GM23338 (cell line): Measurements from ENCODE around the gene ZNF821. TPM values are rescaled to one million over a fixed set of nuclear protein-coding genes. Genes with fewer than 3 reads are reported as not detected.

Experiments
- ATAC-seq: fragments of 200-7000 bp; cut with Tn5 transposase; 3 replicates; pipeline ENCODE4 v1.9.1; 2020
- DNase-seq: peaks from one replicate; pipeline ENCODE4 v3.0.0-alpha.2; 2015; ENCODE audit warnings: low spot score
- H2AFZ ChIP-seq: fragments of 200-600 bp; sonication (generic); 2 replicates; pipeline ENCODE4 v1.8.0; 2016; ENCODE audit warnings: antibody characterized with exemption, mild to moderate bottlenecking, moderate library complexity
- H3F3A ChIP-seq: fragments of 200-600 bp; sonication (generic); replicated peaks from 2 replicates; pipeline ENCODE4 v1.8.0; 2017; ENCODE audit warnings: antibody characterized with exemption, mixed run types, low read depth
- H3K27ac ChIP-seq: fragments of 200-600 bp; sonication (generic); 2 replicates; pipeline ENCODE4 v1.6.1; 2016; ENCODE audit warnings: low read depth
- H3K27me3 ChIP-seq: fragments of 200-600 bp; sonication (generic); 2 replicates; pipeline ENCODE4 v1.8.0; 2016; ENCODE audit warnings: mild to moderate bottlenecking, mixed run types, moderate library complexity; ENCODE audit not compliant: insufficient read depth
- H3K36me3 ChIP-seq: fragments of 200-600 bp; sonication (generic); 2 replicates; pipeline ENCODE4 v1.8.0; 2016; ENCODE audit warnings: mild to moderate bottlenecking; ENCODE audit not compliant: insufficient read depth
- H3K4me1 ChIP-seq: fragments of 200-600 bp; sonication (generic); 2 replicates; pipeline ENCODE4 v1.8.0; 2016; ENCODE audit warnings: mild to moderate bottlenecking, moderate library complexity; ENCODE audit not compliant: insufficient read depth
- H3K4me2 ChIP-seq: fragments of 200-600 bp; sonication (generic); 2 replicates; pipeline ENCODE4 v1.7.1; 2017; ENCODE audit warnings: mixed run types
- H3K4me3 ChIP-seq: fragments of 200-600 bp; sonication (generic); 2 replicates; pipeline ENCODE4 v1.6.1; 2016; ENCODE audit warnings: mixed run types
- H3K79me2 ChIP-seq: fragments of 200-600 bp; sonication (generic); replicated peaks from 2 replicates; pipeline ENCODE4 v1.8.0; 2017; ENCODE audit warnings: mild to moderate bottlenecking; ENCODE audit not compliant: insufficient read depth
- H3K9me2 ChIP-seq: fragments of 200-600 bp; sonication (generic); 2 replicates; pipeline ENCODE4 v1.8.0; 2017; ENCODE audit not compliant: insufficient read depth
- H4K20me1 ChIP-seq: fragments of 200-600 bp; sonication (generic); replicated peaks from 2 replicates; pipeline ENCODE4 v1.8.0; 2017; ENCODE audit warnings: mild to moderate bottlenecking; ENCODE audit not compliant: insufficient read depth
- H3K27ac Mint-ChIP-seq: 2 replicates; pipeline ENCODE4 v1.8.0; 2020; ENCODE audit warnings: inconsistent platforms, mild to moderate bottlenecking, moderate library complexity, mixed read lengths
- H3K27me3 Mint-ChIP-seq: 3 replicates; pipeline ENCODE4 v1.8.0; 2022; ENCODE audit warnings: low read depth, mild to moderate bottlenecking, moderate library complexity, mixed read lengths, inconsistent platforms; ENCODE audit not compliant: insufficient read depth, poor library complexity
- H3K36me3 Mint-ChIP-seq: 3 replicates; pipeline ENCODE4 v1.8.0; 2021; ENCODE audit warnings: low read depth, mild to moderate bottlenecking, inconsistent platforms, moderate library complexity, mixed read lengths
- H3K4me1 Mint-ChIP-seq: 3 replicates; pipeline ENCODE4 v1.8.0; 2020; ENCODE audit warnings: mild to moderate bottlenecking, inconsistent platforms, mixed read lengths
- H3K4me3 Mint-ChIP-seq: 3 replicates; pipeline ENCODE4 v1.8.0; 2021; ENCODE audit warnings: moderate library complexity, mild to moderate bottlenecking, inconsistent platforms, mixed read lengths
- H3K9me3 Mint-ChIP-seq: 3 replicates; pipeline ENCODE4 v1.8.0; 2020; ENCODE audit warnings: moderate library complexity, mild to moderate bottlenecking, inconsistent platforms, mixed read lengths
- CREB1 ChIP-seq: fragments of 250-450 bp; sonication (Bioruptor Pico); IDR thresholded peaks from 2 replicates; pipeline ENCODE4 v1.5.0; 2020; ENCODE audit warnings: low read depth, mild to moderate bottlenecking, moderate library complexity
- CTCF ChIP-seq, 2 experiments: fragments of 200-600 bp in 1 of 2; sonication (generic) in 1 of 2; conservative IDR thresholded peaks; 2 replicates each; pipeline versions ENCODE4 v1.5.1 to v1.6.1; 2016 to 2017; ENCODE audit warnings: antibody characterized with exemption in 2 of 2, low read depth in 2 of 2, mild to moderate bottlenecking in 2 of 2, moderate library complexity in 1 of 2
- ETS1 ChIP-seq: IDR thresholded peaks from 2 replicates; pipeline ENCODE4 v1.6.1; 2016; ENCODE audit warnings: antibody characterized with exemption
- EZH2 ChIP-seq: fragments of 200-600 bp; sonication (generic); IDR thresholded peaks from one replicate; pipeline ENCODE4 v1.8.0; 2017; ENCODE audit warnings: antibody characterized with exemption, mild to moderate bottlenecking, low read depth; ENCODE audit not compliant: unreplicated experiment
- EZH2phosphoT487 ChIP-seq: fragments of 200-600 bp; sonication (generic); IDR thresholded peaks from one replicate; pipeline ENCODE4 v1.8.1; 2018; ENCODE audit warnings: antibody characterized with exemption; ENCODE audit not compliant: unreplicated experiment
- JUNB ChIP-seq: IDR thresholded peaks from one replicate; pipeline ENCODE4 v1.6.1; 2016; ENCODE audit warnings: antibody characterized with exemption; ENCODE audit not compliant: unreplicated experiment
- NANOG ChIP-seq: IDR thresholded peaks from 2 replicates; pipeline ENCODE4 v1.6.1; 2016; ENCODE audit warnings: antibody characterized with exemption, borderline replicate concordance
- POLR2AphosphoS5 ChIP-seq: IDR thresholded peaks from 2 replicates; pipeline ENCODE4 v1.6.1; 2016; ENCODE audit warnings: antibody characterized with exemption, low read depth
- REST ChIP-seq: IDR thresholded peaks from one replicate; pipeline ENCODE4 v1.6.1; 2018; ENCODE audit warnings: antibody characterized with exemption; ENCODE audit not compliant: unreplicated experiment
- STAT1 ChIP-seq: IDR thresholded peaks from one replicate; pipeline ENCODE4 v1.6.1; 2016; ENCODE audit warnings: antibody characterized with exemption; ENCODE audit not compliant: unreplicated experiment
- ZNF114 ChIP-seq: fragments of 250-450 bp; sonication (Bioruptor Pico); IDR thresholded peaks from 2 replicates; pipeline ENCODE4 v1.5.0; 2020; ENCODE audit warnings: mild to moderate bottlenecking, moderate library complexity
- ZNF331 ChIP-seq: fragments of 250-450 bp; sonication (Bioruptor Pico); IDR thresholded peaks from 2 replicates; pipeline ENCODE4 v1.5.0; 2020; ENCODE audit warnings: low read depth, mild to moderate bottlenecking, moderate library complexity
- ZNF462 ChIP-seq: fragments of 250-450 bp; sonication (Bioruptor Pico); IDR thresholded peaks from 2 replicates; pipeline ENCODE4 v1.5.0; 2020; ENCODE audit warnings: mild to moderate bottlenecking, moderate library complexity
- polyA plus RNA-seq: library from polyadenylated mRNA; unstranded; fragments of >200 nt; fragmentation: Nextera tagmentation; extraction: Ambion mirVana; gene quantifications from 2 replicates; pipeline ENCODE4 v1.2.1, GENCODE V29; 2016
- total RNA-seq: library from RNA; depleted of rRNA; stranded (reverse); fragments of >200 nt; shearing (Covaris generic); gene quantifications from 2 replicates; pipeline ENCODE4 v1.2.3, GENCODE V29; 2014

Gene ZNF821
- total and polyA plus RNA-seq, 2 experiments from 2014 or later = 13.3 to 14.8 TPM

GRCh38 chr16:71859762-71860521, 24.0 kb downstream of the ZNF821 start:
- H3K4me2 ChIP-seq = no peak overlapping the region
- no peaks in the 10 kb centered on the region for H3K9me2 ChIP-seq
- H3K27ac ChIP-seq = no peak overlapping the region
- DNase-seq (no peak), ATAC-seq (no peak)
- no peaks in the 10 kb centered on the region for H3K36me3 ChIP-seq
- H2AFZ ChIP-seq = no peak overlapping the region
- peaks cover under 1% of the 10 kb centered on the region for H4K20me1 ChIP-seq
- peaks cover 2% of the 10 kb centered on the region for H3K27me3 Mint-ChIP-seq
- TF ChIP-seq ZNF114 (CRISPR knock-in tag) = no peak
- TF ChIP-seq ZNF462 (CRISPR knock-in tag) = no peak
- no peak for TF ChIP-seq ZNF331 (CRISPR knock-in tag)
- no peak for TF ChIP-seq ETS1
- no peak for TF ChIP-seq POLR2AphosphoS5
- TF ChIP-seq JUNB = no peak
- TF ChIP-seq EZH2phosphoT487 = no peak
- no peak for TF ChIP-seq NANOG
- TF ChIP-seq STAT1 = no peak
- TF ChIP-seq CTCF (conservative IDR thresholded peaks at IDR 0.05; ENCODE audit: low read depth in 2 of 2) = no peak
- TF ChIP-seq CREB1 = no peak
- TF ChIP-seq EZH2 = no peak
- no peak for TF ChIP-seq REST
- H3K79me2 ChIP-seq = no peaks in the 10 kb centered on the region
- H3K4me1 ChIP-seq = no peaks in the 10 kb centered on the region
- H3K36me3 Mint-ChIP-seq = peaks cover 29% of the 10 kb centered on the region
- H3K4me3 Mint-ChIP-seq = no peak overlapping the region
- H3K9me3 Mint-ChIP-seq = no peaks in the 10 kb centered on the region
- H3K27ac Mint-ChIP-seq = no peak overlapping the region
- no peaks in the 10 kb centered on the region for H3F3A ChIP-seq
- H3K4me1 Mint-ChIP-seq = no peaks in the 10 kb centered on the region
- no peak overlapping the region for H3K4me3 ChIP-seq
- H3K27me3 ChIP-seq = no peaks in the 10 kb centered on the region
